ENCODE data around the gene STXBP1.
"Not testable (repeated sequence)": the region's sequence is repeated elsewhere in the genome, so short reads cannot be mapped to it uniquely, and the experiment has no call there.

The STXBP1 gene

GRCh38 chr9:127621339-127621970 lies 9.4 kb downstream of the STXBP1 start:
- DNase-seq, result not testable (repeated sequence)

- DNase-seq, result no peak
Measured at GRCh38 chr9:127626752-127627493, 14.8 kb downstream of the STXBP1 start.

GRCh38 chr9:127627494-127627855 lies 15.4 kb downstream of the STXBP1 start:
- no peak for DNase-seq

GRCh38 chr9:127628758-127629467 lies 16.8 kb downstream of the STXBP1 start:
- DNase-seq, result no peak

GRCh38 chr9:127629468-127630081 lies 17.5 kb downstream of the STXBP1 start:
- DNase-seq, result no peak

- DNase-seq, result no peak
Measured at GRCh38 chr9:127633216-127633862, 21.3 kb downstream of the STXBP1 start.

GRCh38 chr9:127634021-127634420 lies 21.9 kb downstream of the STXBP1 start:
- no peak for DNase-seq

- peak; percentile 54 for DNase-seq
Measured at GRCh38 chr9:127634698-127635097, 22.6 kb downstream of the STXBP1 start.

- no peak for DNase-seq
Measured at GRCh38 chr9:127635201-127635735, 23.2 kb downstream of the STXBP1 start.

- DNase-seq, result no peak
Measured at GRCh38 chr9:127637322-127637847, 25.3 kb downstream of the STXBP1 start.

- DNase-seq, result no peak
Measured at GRCh38 chr9:127640908-127641545, 28.9 kb downstream of the STXBP1 start.

GRCh38 chr9:127642082-127642740 lies 30.1 kb downstream of the STXBP1 start:
- peak; percentile 47 for DNase-seq

GRCh38 chr9:127644146-127644827 lies 32.2 kb downstream of the STXBP1 start:
- peak; percentile 90 for DNase-seq

GRCh38 chr9:127644943-127645342 lies 32.9 kb downstream of the STXBP1 start:
- DNase-seq, result peak; percentile 66

- DNase-seq, result no peak
Measured at GRCh38 chr9:127647451-127647850, 35.4 kb downstream of the STXBP1 start.

- DNase-seq, result no peak
Measured at GRCh38 chr9:127650518-127650917, 38.4 kb downstream of the STXBP1 start.

- DNase-seq, result no peak
Measured at GRCh38 chr9:127651697-127652610, 39.9 kb downstream of the STXBP1 start.

- DNase-seq, result no peak
Measured at GRCh38 chr9:127652733-127653132, 40.7 kb downstream of the STXBP1 start.

GRCh38 chr9:127654619-127655018 lies 42.5 kb downstream of the STXBP1 start:
- DNase-seq, result no peak

GRCh38 chr9:127658428-127658827 lies 46.4 kb downstream of the STXBP1 start:
- no peak for DNase-seq

All from DMS53 (cell line).